Activated CD8-positive, alpha-beta memory T cell treated with anti-CD3 and anti-CD28 coated beads, Interleukin-2, amount 50 U/mL, for 48 hours (primary cell): ENCODE data around the gene FAM181A.
A peak's percentile ranks its signal among the peaks of the same experiment; 100 is the strongest.

Experiments used
- DNase-seq: peaks from one replicate; pipeline ENCODE4 v3.0.0-alpha.2; 2020

Gene FAM181A

DNA sequence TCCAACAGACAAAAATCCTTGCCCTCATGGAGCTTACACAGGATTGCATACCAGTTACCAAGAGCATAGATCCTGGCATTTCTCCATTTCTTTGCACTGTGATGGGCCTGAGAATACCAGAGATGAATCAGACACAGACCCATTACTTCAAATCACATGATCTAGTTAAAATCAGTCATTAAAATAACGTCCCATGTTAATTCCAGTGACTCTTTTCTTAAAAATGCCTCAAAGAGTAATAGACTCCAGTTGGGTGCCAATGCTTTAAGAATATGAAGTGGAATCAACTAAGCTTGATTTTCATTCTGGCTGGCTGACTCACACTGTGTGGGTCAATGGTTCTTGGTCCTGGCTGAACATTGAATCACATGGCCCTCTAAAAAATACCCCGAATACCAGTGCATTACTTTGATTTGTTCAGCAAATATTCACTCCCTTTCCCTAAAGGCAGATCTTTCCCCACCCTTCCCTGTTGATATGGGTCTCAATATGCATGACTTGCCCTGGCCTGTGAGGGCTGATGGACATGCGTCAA, 38.2 kb downstream of the FAM181A start:
- DNase-seq = no peak

DNA sequence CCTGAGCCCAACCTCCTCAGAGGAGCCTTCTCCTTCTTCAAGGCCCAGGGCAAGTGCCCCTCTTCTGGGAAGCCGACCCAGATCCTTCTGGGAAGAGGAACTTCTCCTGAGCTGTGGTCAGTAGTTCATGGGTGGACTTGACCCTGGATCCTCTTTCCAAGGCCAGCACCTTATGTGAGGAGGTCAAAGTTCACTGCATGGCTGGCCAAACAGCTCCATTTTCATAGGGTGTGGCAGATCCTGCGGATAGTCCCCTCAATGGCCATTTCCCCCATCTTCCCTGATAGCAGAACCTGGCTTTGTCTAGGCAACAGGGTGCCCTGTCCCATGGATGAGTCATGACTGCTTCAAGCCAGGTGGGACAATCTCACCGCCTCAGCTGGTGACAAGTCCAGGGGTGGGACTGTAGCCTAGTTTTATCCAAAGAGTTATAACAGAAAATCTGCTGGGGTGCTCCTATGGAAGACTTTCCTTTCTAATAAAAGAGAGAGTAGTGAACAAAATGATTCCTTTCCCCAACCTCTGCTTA, 38.9 kb downstream of the FAM181A start:
- no peak for DNase-seq

DNA sequence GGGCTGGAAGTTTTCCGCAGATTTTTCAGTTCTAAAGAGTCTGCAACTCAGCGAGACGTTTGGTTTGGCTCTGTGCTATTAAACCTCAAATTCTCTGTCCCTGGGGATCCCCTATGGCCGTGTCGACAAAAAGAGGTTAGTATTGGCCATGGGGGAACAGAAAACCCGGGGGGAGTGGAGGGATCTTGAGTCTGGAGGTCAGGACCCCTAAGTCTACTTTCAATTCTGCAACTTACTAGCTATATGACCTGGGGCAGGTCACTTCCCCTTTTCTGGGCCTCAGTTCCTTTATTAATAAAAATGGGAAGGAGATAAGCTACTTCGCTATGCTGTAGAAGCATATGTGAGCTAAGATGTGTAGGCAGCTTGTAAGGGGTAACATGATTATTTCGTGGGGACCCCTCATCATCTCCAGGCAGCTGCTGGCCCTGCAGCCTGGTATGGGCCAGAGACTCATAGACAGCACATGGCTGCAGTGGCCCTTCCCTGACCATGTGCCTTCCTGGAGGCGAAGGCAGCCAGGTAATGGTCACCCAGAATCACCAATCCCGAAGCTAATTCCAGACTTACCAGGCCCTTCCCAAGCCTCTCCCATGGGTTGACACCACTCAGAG, 40.6 kb downstream of the FAM181A start:
- no peak for DNase-seq

DNA sequence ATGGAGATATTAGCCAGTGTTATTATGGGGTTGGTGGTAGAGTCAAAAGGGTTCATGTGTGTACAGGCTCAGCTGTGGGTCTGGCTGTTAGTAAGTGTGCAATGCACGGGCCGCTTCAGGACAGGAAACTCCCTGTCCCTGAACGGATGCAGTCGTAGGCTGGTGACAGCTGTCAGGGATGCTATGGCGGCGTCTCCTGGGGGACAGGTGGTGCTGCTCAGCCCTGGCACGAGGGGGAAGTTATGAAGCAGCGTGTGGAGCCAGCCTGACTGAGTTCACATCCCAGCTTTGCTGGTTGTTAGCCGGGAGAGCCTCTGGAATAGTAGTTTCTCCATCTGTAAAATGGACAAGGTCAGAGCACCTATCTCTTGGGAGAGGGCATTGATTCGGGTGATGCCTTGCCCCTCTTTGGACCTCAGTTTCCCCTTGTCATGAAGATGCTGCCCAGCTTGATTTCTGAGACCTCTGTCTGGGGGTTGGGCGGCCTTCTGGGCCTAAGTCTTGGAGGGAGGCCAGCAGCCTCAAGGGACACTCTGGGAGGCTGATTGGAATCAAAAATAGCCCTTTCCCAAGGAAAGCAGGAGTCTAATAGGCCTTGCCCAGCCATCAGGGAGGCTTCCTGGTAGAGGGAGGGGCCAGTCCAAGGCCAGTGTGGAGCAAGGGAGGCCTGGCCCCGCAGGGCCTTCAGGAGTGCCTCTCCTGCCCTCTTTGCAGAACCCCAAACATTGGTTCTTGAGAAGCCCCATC, 42.1 kb downstream of the FAM181A start:
- DNase-seq = no peak

DNA sequence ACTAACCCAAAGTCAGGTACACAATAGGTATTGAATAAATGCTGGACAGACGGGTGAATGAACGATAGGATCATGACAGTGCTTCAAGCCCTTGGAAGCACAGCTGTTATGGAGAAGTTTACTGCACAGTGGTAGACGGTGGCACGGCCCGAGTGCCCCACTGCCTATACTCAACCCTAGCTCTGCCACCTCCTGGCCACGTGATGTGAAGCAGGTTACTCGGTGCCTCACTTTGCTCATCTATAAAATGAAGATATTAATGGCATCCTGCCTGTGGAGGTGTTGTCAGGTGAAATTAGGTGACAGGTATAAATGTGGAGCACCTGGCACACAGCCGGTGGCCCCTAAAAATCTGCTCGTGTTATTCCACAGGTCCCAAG, 43.4 kb downstream of the FAM181A start:
- peak; percentile 75 for DNase-seq

DNA sequence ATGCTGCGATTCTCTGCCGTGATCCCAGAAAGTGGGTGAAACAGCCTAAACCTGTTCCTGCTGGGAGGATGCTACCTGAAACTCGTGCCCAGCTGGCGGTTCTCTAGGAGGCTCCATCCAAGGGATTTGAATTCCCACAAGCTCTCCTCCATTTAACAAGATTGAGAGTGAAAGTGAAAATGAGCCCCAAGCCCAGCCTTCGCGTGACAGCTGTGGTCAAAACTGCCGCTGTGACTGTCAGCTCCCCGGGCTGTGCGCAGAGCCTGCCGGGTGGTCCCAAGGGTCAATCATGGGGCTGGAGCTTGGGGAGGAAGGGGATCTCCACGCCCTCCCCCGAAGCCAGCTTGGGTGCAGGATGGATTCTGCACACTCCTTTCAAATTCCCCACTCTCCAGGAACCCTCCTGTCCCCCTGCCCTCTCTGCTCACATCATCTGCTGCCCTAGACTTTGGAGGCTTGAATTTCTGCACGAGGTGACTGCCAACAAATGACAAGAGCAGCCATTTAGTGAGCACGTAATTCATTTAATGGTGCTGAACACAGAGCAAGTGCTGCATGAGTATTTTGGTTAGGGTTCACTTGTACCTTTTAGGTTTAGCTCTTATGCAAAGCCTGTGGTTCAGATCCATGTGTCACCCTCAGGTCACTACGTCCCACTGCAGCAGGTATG, 44.0 kb downstream of the FAM181A start:
- peak; percentile 83 for DNase-seq

DNA sequence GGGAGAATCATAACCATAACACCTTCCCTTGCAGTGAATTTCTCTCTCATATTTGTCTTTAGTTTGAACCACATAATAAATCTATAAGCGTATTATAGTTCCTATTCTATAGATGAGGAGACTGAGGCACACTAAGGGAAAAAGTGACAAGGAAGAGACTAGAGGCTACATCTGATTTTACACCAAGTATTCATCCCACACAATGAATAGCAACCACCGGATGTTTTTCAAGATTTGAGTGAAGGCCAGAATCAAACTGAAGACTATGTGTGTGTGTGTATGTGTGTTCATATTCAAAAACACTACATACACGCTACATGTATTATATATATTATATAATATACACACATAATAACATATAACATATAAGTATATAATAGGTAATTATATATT, 44.5 kb downstream of the FAM181A start:
- DNase-seq = no peak

DNA sequence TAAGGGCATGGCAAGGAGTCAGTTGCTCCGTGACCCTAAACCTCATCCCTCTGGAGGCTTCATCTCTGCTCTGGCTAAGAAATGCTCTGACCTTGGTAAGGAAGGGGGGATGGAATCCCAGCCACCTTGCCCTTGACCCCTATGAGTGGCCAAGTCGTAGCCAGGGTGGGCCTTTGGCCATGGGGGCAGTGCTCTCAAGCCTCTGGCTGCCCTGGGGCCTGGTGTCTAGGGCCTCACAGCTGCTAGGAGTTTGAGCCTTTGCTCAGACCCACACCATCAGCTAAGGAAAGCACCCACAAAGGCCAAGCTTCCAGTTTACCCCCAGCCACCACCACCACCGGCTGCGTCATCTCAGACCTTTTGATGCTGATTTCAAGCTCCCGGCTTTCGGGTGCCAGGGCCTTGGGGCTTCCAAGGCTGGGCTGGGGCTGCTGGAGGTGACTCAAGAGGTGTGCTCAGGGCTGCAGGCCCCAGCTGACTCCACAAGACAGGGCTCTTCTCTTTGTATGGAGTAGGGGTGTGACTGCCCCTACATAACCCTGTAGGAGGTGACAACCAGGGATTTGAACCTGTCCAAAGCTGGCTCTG, 45.6 kb downstream of the FAM181A start:
- DNase-seq = peak; percentile 69

DNA sequence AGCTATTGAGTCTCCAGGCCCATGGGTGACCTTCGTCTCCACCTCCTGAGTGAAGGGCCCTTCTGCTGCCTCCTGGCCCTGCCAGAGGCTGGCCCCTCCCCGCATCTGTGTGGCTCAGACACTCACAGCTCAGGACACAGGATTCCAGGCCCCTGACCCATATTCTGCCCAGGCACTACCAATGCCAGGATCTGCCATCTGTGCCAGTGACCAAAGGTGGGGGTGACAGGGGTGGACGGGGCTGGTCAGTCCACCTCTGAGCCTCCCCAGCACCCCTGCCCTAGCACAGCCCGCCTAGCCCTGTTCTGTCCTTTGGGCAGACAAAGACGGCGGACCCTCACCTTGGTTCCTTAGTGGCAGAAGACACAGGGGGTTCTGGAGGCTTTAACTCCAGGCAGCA, 46.5 kb downstream of the FAM181A start:
- no peak for DNase-seq

DNA sequence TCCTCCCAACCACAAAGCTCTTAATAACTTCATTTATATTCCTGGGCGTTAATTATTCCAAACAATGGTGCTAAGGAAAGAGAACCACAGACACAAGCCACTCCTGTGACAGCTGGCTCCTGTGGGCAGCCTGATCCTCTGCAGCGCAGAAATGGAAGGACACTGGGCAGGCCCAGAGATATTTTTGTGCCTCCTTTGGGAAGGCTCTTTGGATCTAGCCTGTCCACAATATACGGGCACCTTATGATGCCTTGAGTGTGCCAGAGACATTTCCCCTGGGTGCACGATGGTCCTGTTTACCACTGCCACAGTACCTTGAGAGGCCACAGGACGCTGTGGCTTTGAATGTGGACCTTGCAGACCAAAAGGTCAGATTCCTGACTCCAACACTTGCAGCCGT, 47.2 kb downstream of the FAM181A start:
- no peak for DNase-seq

DNA sequence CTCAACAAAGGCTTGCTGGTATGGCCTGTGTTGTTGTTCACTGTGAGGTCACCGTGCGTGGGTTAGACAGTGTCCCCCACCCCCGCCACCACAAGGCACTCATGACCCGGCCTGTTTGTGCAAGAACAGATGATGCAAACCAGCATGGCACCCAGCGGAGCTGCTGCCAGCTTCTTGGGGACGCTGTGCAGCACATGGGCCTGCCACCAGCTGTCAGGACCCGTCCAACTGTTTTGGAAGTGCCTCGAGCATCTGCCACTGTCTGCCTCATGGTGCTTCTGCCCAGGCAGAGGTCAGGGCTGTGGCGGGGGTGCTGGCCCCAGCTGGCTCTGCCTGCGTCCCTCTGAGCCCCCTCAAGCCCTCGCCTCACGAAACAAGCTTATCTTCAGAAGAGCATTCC, 47.7 kb downstream of the FAM181A start:
- no peak for DNase-seq

DNA sequence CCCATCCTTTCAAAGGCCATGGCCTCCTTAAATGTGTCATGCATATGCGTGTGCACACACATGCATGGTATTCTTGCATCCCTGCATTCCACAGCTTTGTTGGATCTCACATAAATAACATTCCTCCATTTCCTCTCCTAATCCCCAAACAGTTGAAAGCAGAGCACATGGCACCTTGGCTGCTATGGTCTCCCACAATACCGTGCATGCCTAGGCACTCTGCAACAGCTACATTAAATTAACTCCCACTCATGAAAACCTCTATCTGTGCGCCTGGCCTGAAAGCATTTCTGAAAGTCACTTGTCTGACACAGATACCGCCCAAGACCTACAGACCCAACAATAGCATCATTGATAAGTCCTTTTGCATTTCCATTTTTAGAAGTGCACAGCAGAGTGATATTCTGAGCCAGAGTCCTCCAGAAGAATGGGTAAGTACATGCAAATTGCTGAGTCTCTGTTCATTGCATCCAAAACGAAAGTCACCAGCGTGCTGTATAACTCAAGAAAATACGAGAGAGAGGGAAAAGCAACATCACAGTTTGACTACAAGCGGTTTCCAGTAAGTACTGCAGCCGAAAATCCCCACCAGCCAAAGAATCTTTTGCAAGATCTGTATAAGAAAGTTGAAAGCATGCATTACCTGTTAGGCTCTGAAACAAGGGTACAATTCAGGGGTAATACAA, 48.8 kb downstream of the FAM181A start:
- DNase-seq = no peak

DNA sequence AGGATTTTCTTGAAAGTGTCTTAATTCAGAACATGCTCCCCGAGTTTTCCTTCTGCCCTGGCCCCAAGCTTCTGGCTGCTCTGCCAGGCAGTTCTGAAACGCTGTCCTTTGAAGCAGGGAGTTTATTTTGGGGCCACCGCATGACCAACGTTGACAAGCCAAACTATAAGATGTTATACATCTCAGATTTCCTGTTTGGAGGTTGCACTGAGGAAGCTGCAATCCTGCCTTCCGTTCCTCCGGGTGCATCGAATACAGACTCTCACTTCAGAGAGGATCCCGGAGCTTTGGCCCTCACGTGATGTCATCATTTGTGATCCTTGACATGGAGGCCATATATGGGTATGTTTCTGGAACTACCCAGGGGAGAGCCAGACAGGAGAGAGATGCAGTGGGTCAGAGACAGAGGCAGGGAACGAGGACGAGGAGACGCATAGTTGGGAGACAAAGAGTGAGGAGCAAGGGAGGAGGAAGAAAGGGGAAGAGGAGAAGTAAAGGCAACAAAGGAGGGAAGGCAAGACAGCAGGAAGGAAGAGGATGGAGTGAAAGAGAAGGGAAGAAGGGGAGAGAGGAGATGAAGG, 49.4 kb downstream of the FAM181A start, which contains the start of gene ASB2:
Gene ASB2, minus strand, starts transcription at position 94 of the 581 bp plus-strand sequence. CDS start 12,031 bp downstream, outside the sequence.
- no peak for DNase-seq

DNA sequence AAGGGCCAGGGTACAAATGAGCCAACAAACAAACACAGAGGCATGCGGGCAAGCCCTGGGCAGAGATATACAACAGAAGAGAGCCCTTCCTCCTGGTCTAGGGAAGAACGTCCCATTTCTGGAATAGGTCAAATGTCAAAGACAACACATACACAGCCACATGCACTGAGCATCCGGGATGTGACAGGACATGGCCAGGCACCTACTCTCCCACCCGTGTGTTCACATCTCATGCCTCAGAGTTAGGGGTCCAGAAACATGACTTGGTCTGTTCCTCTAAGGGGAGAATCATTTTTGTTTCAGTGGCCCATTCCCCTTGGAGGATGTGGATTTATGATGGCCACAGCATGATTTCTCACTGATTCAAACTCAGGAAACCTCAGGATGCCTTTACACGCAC, 50.0 kb downstream of the FAM181A start:
- peak; percentile 63 for DNase-seq

DNA sequence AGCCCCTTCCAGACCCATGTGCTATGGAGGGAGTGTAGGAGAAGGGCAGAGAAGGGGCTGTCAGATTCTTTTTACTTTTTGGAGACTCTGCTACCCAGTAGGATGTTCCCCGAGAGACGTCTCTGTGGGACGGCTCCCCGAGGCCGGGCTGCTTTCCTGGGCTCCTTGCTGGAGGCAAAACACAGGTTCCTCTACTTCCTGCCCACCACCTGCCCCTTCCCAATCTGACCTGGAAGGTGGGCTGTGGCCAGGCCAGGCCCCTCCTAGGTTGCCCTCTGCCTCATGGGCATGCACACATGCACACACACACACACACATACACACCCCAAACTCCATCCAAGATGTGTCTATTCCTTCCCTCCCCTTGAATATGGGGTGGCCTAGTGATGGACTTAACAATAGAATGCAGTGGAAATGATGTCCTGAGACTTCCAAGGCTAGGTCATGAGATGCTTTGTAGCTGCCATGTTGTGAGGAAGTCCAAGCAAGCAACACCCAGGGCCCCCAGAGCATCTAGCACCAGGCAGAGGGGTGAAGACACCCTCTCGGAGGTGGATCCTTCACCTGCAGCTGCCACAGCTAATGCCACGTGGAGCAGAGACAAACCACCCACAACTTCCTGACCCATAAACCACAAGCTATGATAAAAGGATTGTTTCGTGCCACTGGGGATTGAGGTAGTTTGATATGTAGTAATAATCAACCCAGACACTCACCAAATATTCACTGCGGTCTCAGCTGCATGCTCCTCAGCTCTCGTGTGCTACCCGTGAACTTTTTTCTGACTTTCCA, 50.8 kb downstream of the FAM181A start:
- DNase-seq = peak; percentile 83

DNA sequence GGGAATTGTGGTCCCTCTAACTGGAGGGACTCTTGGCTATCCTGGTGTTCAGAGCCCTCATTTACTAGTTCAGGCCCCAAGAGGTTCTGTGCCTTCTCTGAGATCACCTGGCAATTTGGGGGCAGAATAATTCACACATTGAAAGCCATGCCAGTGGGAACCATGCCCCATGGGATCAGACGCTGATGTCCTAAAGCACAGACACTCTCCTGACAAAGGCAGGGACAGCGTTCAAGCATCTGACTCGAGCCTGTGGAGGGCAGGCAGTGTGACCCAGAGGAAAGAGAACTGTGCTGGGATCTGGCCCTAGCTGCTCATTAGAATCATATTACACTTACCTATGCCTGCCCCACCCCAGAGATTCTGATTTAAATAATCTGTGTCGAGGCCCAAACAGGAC, 51.6 kb downstream of the FAM181A start:
- peak; percentile 62 for DNase-seq
